GM12878 (cell line): ENCODE data around the gene RAD1. TPM values are rescaled to one million over a fixed set of nuclear protein-coding genes. Genes with fewer than 3 reads are reported as not detected.

ENCODE experiments used
- ATAC-seq: fragments of 200-7000 bp; cut with Tn5 transposase; 3 replicates; pipeline ENCODE4 v1.9.1; 2020; ENCODE audit warnings: mild to moderate bottlenecking, moderate library complexity
- BruUV-seq: library from RNA; stranded (reverse); fragments of 400-500 nt; replicated peaks from 2 replicates; lab custom pipeline; 2021; lab: Mats Ljungman, UMichigan
- CTCF ChIA-PET: fragments of 300-600 bp; sonication (Branson Sonifier 250); formaldehyde crosslinking; extraction: SDS; loops from one replicate; lab custom pipeline; 2021; ENCODE audit warnings: inconsistent platforms; lab: Yijun Ruan, JAX
- POLR2A ChIA-PET: fragments of 350-600 bp; formaldehyde crosslinking; extraction: SDS; loops from one replicate; lab custom pipeline; 2021; ENCODE audit warnings: inconsistent platforms; lab: Charles Lee
- RAD21 ChIA-PET: fragments of 300-600 bp; sonication (Branson Sonifier 250); formaldehyde crosslinking; loops from one replicate; lab custom pipeline; 2023; ENCODE audit warnings: antibody characterized with exemption; ENCODE audit not compliant: unreplicated experiment; lab: Charles Lee
- SMC1A ChIA-PET: fragments of 300-600 bp; sonication (Branson Sonifier 250); formaldehyde crosslinking; loops from one replicate; lab custom pipeline; 2023; ENCODE audit not compliant: unreplicated experiment, uncharacterized antibody; lab: Charles Lee
- DNase-seq: peaks from one replicate; pipeline ENCODE4 v3.0.0-alpha.2; 2011; ENCODE audit warnings: low read depth, low spot score
- FAIRE-seq: peaks from 3 replicates; lab custom pipeline; 2011; peaks lifted over from hg19 to GRCh38; lab: Jason Lieb, UNC
- H2AFZ ChIP-seq: 2 replicates; pipeline ENCODE4 v1.6.0; 2011; ENCODE audit warnings: low read depth, low read length, control low read depth; ENCODE audit not compliant: control insufficient read depth
- H3K27ac ChIP-seq: 2 replicates; pipeline ENCODE4 v1.5.1; 2011; ENCODE audit warnings: control low read depth; ENCODE audit not compliant: control insufficient read depth, insufficient read depth
- H3K27me3 ChIP-seq, 2 experiments: replicated peaks in 1 of 2; 2 replicates each; pipeline versions ENCODE4 v1.6.0 to v1.6.1; 2011; ENCODE audit warnings: low read length in 1 of 2; ENCODE audit not compliant: control insufficient read depth in 2 of 2, insufficient read depth in 2 of 2
- H3K36me3 ChIP-seq, 2 experiments: 2 replicates each; pipeline ENCODE4 v1.5.1; 2011; ENCODE audit warnings: low read length in 1 of 2; ENCODE audit not compliant: control insufficient read depth in 2 of 2, insufficient read depth in 2 of 2
- H3K4me1 ChIP-seq: 2 replicates; pipeline ENCODE4 v1.6.1; 2011; ENCODE audit warnings: mild to moderate bottlenecking, low read length, moderate library complexity, mixed read lengths; ENCODE audit not compliant: control insufficient read depth, insufficient read depth
- H3K4me2 ChIP-seq: 2 replicates; pipeline ENCODE4 v1.6.0; 2011; ENCODE audit warnings: control low read depth; ENCODE audit not compliant: control insufficient read depth, insufficient read depth
- H3K4me3 ChIP-seq: fragments of 200-600 bp; sonication (generic); 2 replicates; pipeline ENCODE4 v1.5.1; 2016
- H3K79me2 ChIP-seq: 2 replicates; pipeline ENCODE4 v1.6.0; 2011; ENCODE audit warnings: low read length; ENCODE audit not compliant: control insufficient read depth, insufficient read depth
- H3K9ac ChIP-seq: 2 replicates; pipeline ENCODE4 v1.8.0; 2011; ENCODE audit warnings: low read length, control low read depth, mixed read lengths; ENCODE audit not compliant: control insufficient read depth, insufficient read depth
- H3K9me3 ChIP-seq: replicated peaks from 3 replicates; pipeline ENCODE4 v1.5.1; 2011; ENCODE audit warnings: mild to moderate bottlenecking, low read length; ENCODE audit not compliant: control insufficient read depth, insufficient read depth
- H4K20me1 ChIP-seq: 2 replicates; pipeline ENCODE4 v1.6.0; 2011; ENCODE audit not compliant: control insufficient read depth, insufficient read depth
- CEBPB ChIP-seq, 2 experiments: fragments of 150-350 bp in 1 of 2; IDR thresholded peaks; 2 replicates each; pipeline ENCODE4 v1.6.1; 2012 to 2014; ENCODE audit warnings: low read depth in 2 of 2, low read length in 2 of 2, borderline replicate concordance in 1 of 2, inconsistent platforms in 1 of 2
- EGR1 ChIP-seq, 2 experiments: IDR thresholded peaks; 1 replicate in 1 of 2; 2 replicates in 1 of 2; pipeline ENCODE4 v1.6.1; 2011 to 2012; ENCODE audit warnings: low read depth in 2 of 2, low read length in 2 of 2, borderline replicate concordance in 1 of 2, mild to moderate bottlenecking in 1 of 2, moderate library complexity in 1 of 2
- ETV6 ChIP-seq, 2 experiments: fragments of 450-650 bp in 1 of 2; IDR thresholded peaks in 1 of 2; conservative IDR thresholded peaks in 1 of 2; 2 replicates each; pipeline ENCODE4 v1.6.1; 2014; ENCODE audit warnings: antibody characterized with exemption in 1 of 2, borderline replicate concordance in 1 of 2, low read depth in 1 of 2, mild to moderate bottlenecking in 1 of 2, moderate library complexity in 1 of 2
- MTA2 ChIP-seq: fragments of 450-650 bp; IDR thresholded peaks from 2 replicates; pipeline ENCODE4 v1.6.1; 2016; ENCODE audit warnings: low read depth, mild to moderate bottlenecking, moderate library complexity
- MYB ChIP-seq: fragments of 150-350 bp; IDR thresholded peaks from 2 replicates; pipeline ENCODE4 v1.6.1; 2014; ENCODE audit warnings: mild to moderate bottlenecking, low read depth, low read length, borderline replicate concordance
- NFIC ChIP-seq: IDR thresholded peaks from 2 replicates; pipeline ENCODE4 v1.6.1; 2012; ENCODE audit warnings: low read depth, mild to moderate bottlenecking, inconsistent platforms, low read length, moderate library complexity
- RAD51 ChIP-seq: fragments of 450-650 bp; IDR thresholded peaks from 2 replicates; pipeline ENCODE4 v1.6.1; 2016; ENCODE audit warnings: moderate library complexity, mild to moderate bottlenecking, inconsistent platforms
- SMARCA5 ChIP-seq: fragments of 450-650 bp; IDR thresholded peaks from 2 replicates; pipeline ENCODE4 v1.6.1; 2017; ENCODE audit warnings: mild to moderate bottlenecking
- TBL1XR1 ChIP-seq: IDR thresholded peaks from 2 replicates; pipeline ENCODE4 v1.6.1; 2012; ENCODE audit warnings: low read depth, low read length, improper control_type of control experiment
- TCF7 ChIP-seq: IDR thresholded peaks from 2 replicates; pipeline ENCODE4 v1.6.1; 2014; ENCODE audit warnings: antibody characterized with exemption, borderline replicate concordance
- WGBS: methylation state at CpG from one replicate; pipeline ENCODE4 v1.1.6; 2016; ENCODE audit warnings: low lambda C conversion rate; ENCODE audit not compliant: insufficient replicate concordance, insufficient coverage; ENCODE audit errors: missing lambda C conversion rate; 5-methylcytosine and 5-hydroxymethylcytosine counted together
- in situ Hi-C: fragments of 300-500 bp; cut with MboI; formaldehyde crosslinking; loops from 9 replicates; pipeline ENCODE4 v1.14.3; 2018; ENCODE audit warnings: mixed read lengths
- intact Hi-C: fragments of 100-400 bp; cut with micrococcal nuclease; formaldehyde crosslinking; loops from one replicate; pipeline ENCODE4 v1.14.2; 2022; ENCODE audit not compliant: unreplicated experiment
- polyA plus RNA-seq, 11 experiments: library from polyadenylated mRNA; depleted of rRNA in 4 of 11; unstranded in 6 of 11; stranded (reverse) in 5 of 11; fragments of >200 nt; fragmentation: Nextera tagmentation in 4 of 11; fragmentation: Illumina TruSeq in 1 of 11; extraction: Ambion mirVana in 4 of 11; extraction: Trizol in 1 of 11; gene quantifications; 1 replicate in 1 of 11; 2 replicates in 10 of 11; pipeline versions ENCODE4 v1.2.1 to v1.2.3, GENCODE V29; 2011 to 2016; ENCODE audit warnings: inconsistent platforms in 2 of 11, missing spikeins in 2 of 11, low read depth in 1 of 11
- total RNA-seq, 4 experiments: library from RNA; depleted of rRNA in 3 of 4; stranded (reverse); fragments of >200 nt in 3 of 4; fragmentation: Illumina TruSeq in 1 of 4; extraction: Trizol in 1 of 4; gene quantifications; 2 replicates each; pipeline versions ENCODE4 v1.2.1 to v1.2.3, GENCODE V29; 2013 to 2021
- TF ChIP-seq, protein P1 (sequence below): fragments of 450-650 bp; IDR thresholded peaks from 2 replicates; pipeline ENCODE4 v1.6.1; 2018; ENCODE audit warnings: mild to moderate bottlenecking, low read depth, moderate library complexity; ENCODE audit not compliant: partially characterized antibody

RAD1 gene
- total and polyA plus RNA-seq, 10 of the 15 experiments (the other 5 are each of a cell fraction or from before 2014, with no cell fraction given), result 21.1 to 58.4 (median 37.2) TPM

DNA sequence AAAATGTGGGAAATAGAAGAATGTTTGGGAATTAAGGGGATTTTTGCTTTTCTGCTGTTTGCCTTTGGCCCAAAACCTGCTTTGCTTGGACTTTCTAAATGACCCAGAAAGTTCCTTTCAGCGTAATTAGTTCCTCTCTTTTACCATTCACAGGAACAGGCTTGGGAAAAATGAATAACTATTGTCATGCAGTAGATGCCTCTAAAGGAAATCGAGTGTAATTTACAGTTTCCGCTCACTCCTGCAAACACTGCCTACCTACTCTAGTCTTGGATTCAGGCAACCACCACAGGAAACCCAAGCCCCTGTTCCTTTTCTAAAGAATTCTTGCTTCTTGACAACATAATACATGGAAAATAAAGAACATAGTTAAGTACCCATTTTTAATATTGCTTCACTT, 51.4 kb downstream of the RAD1 start:
- no peak overlapping the region for H3K4me2 ChIP-seq
- 48% methylated on average over 3 of the region's 3 CpGs for WGBS
- intact Hi-C loops, result no loop called here
- no peaks in the 10 kb centered on the region for H4K20me1 ChIP-seq
- ChIA-PET CTCF (no interaction called here), RAD21 (no interaction called here), SMC1A (interaction anchor here (1.0 kb wide), 1 partner anchor 17 kb away, joined by 3 read pairs; no protein-coding TSS in a partner anchor), POLR2A (no interaction called here)
- ATAC-seq (no peak), DNase-seq (no peak), FAIRE-seq (no peak)
- H3K36me3 ChIP-seq, result no peaks in the 10 kb centered on the region
- BruUV-seq, result no TSS peak
- no peaks in the 10 kb centered on the region for H3K79me2 ChIP-seq
- no peak for TF ChIP-seq MTA2
- no peak for TF ChIP-seq CEBPB (IDR thresholded peaks at IDR 0.05; ENCODE audit: borderline replicate concordance in 1 of 2, low read depth in 2 of 2, low read length in 2 of 2)
- TF ChIP-seq TCF7, result no peak
- no peak for TF ChIP-seq ETV6 (conservative IDR thresholded peaks at IDR 0.05 in 1 of 2, IDR thresholded peaks at IDR 0.05 in 1 of 2; ENCODE audit: borderline replicate concordance in 1 of 2, low read depth in 1 of 2)
- TF ChIP-seq MYB, result no peak
- no peak for TF ChIP-seq RAD51
- TF ChIP-seq TBL1XR1, result no peak
- TF ChIP-seq SMARCA5, result no peak
- TF ChIP-seq EGR1 (IDR thresholded peaks at IDR 0.05; ENCODE audit: borderline replicate concordance in 1 of 2, low read depth in 2 of 2, low read length in 2 of 2), result no peak
- TF ChIP-seq, protein P1, sequence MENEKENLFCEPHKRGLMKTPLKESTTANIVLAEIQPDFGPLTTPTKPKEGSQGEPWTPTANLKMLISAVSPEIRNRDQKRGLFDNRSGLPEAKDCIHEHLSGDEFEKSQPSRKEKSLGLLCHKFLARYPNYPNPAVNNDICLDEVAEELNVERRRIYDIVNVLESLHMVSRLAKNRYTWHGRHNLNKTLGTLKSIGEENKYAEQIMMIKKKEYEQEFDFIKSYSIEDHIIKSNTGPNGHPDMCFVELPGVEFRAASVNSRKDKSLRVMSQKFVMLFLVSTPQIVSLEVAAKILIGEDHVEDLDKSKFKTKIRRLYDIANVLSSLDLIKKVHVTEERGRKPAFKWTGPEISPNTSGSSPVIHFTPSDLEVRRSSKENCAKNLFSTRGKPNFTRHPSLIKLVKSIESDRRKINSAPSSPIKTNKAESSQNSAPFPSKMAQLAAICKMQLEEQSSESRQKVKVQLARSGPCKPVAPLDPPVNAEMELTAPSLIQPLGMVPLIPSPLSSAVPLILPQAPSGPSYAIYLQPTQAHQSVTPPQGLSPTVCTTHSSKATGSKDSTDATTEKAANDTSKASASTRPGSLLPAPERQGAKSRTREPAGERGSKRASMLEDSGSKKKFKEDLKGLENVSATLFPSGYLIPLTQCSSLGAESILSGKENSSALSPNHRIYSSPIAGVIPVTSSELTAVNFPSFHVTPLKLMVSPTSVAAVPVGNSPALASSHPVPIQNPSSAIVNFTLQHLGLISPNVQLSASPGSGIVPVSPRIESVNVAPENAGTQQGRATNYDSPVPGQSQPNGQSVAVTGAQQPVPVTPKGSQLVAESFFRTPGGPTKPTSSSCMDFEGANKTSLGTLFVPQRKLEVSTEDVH, result no peak
- no peak for TF ChIP-seq NFIC
- H3K4me1 ChIP-seq, result no peaks in the 10 kb centered on the region
- in situ Hi-C loops, result loop anchor here (25.0 kb wide), 1 partner anchor 677 kb away; no protein-coding TSS in a partner anchor
- no peak overlapping the region for H3K9ac ChIP-seq
- no peak overlapping the region for H3K27ac ChIP-seq
- no peaks in the 10 kb centered on the region for H3K27me3 ChIP-seq
- H2AFZ ChIP-seq, result no peak overlapping the region
- no peak overlapping the region for H3K4me3 ChIP-seq
- H3K9me3 ChIP-seq, result no peaks in the 10 kb centered on the region
